NT2/D1 (cell line): ENCODE results near the gene CSPG5.

Source experiments
- SUZ12 ChIP-seq: IDR thresholded peaks from 2 replicates; pipeline ENCODE4 v1.6.1; 2011; ENCODE audit not compliant: insufficient read length, insufficient read depth; ENCODE audit errors: extremely low read depth
- ZNF274 ChIP-seq: IDR thresholded peaks from 2 replicates; pipeline ENCODE4 v1.6.1; 2011; ENCODE audit warnings: mild to moderate bottlenecking, low read depth, low read length

GRCh38 chr3:47577583-47578118, 1.0 kb downstream of the CSPG5 start:
- TF ChIP-seq SUZ12, result no peak
- no peak for TF ChIP-seq ZNF274
